HCT116 (cell line): ENCODE measurements around the gene BNC2. TPM values are rescaled to one million over a fixed set of nuclear protein-coding genes. Genes with fewer than 3 reads are reported as not detected.

Source experiments
- ATAC-seq: fragments of 200-7000 bp; cut with Tn5 transposase; 2 replicates; pipeline ENCODE4 v1.9.1; 2020; ENCODE audit warnings: mild to moderate bottlenecking, moderate library complexity
- BruUV-seq: library from RNA; stranded (reverse); fragments of 400-500 nt; replicated peaks from 2 replicates; lab custom pipeline; 2021; lab: Mats Ljungman, UMichigan
- CTCF ChIA-PET: fragments of 300-600 bp; sonication (Branson Sonifier 250); formaldehyde crosslinking; loops from one replicate; lab custom pipeline; 2021; ENCODE audit warnings: antibody characterized with exemption; lab: Charles Lee
- POLR2A ChIA-PET: fragments of 300-600, 350-600 bp; sonication (Branson Sonifier 250); formaldehyde crosslinking; loops from one replicate; lab custom pipeline; 2021; ENCODE audit warnings: antibody characterized with exemption; lab: Charles Lee
- RAD21 ChIA-PET, 2 experiments: fragments of 300-600 bp; sonication (Branson Sonifier 250); formaldehyde crosslinking; loops; one replicate each; lab custom pipeline; 2023; ENCODE audit warnings: low total read pairs in 2 of 2; ENCODE audit not compliant: uncharacterized antibody in 2 of 2, unreplicated experiment in 2 of 2, low non-redundant PET in 1 of 2; lab: Charles Lee
- DNase-seq: peaks from one replicate; pipeline ENCODE4 v3.0.0-alpha.2; 2010; ENCODE audit warnings: low read depth, low spot score
- H2AFZ ChIP-seq: fragments of 200-600 bp; shearing (Covaris generic), sonication (generic); 2 replicates; pipeline ENCODE4 v1.6.1; 2017; ENCODE audit warnings: low read depth, mixed run types, mixed read lengths, antibody characterized with exemption, low read length; ENCODE audit not compliant: poor library complexity, severe bottlenecking
- H3K27ac ChIP-seq: 2 replicates; pipeline ENCODE4 v1.5.1; 2012; ENCODE audit warnings: low read depth, low read length
- H3K27me3 ChIP-seq: fragments of 200-600 bp; sonication (generic); 2 replicates; pipeline ENCODE4 v1.6.1; 2016; ENCODE audit warnings: mixed run types, low read length, mixed read lengths; ENCODE audit not compliant: insufficient read depth
- H3K36me3 ChIP-seq, 2 experiments: fragments of 200-500 bp in 1 of 2; fragments of 200-600 bp in 1 of 2; sonication (Bioruptor generic) in 1 of 2; sonication (generic) in 1 of 2; 2 replicates each; pipeline versions ENCODE4 v1.5.1 to v1.6.1; 2014 to 2016; ENCODE audit warnings: low read length in 2 of 2, inconsistent platforms in 1 of 2, mixed read lengths in 1 of 2, mixed run types in 1 of 2; ENCODE audit not compliant: insufficient read depth in 2 of 2, control insufficient read depth in 1 of 2
- H3K4me1 ChIP-seq, 2 experiments: fragments of 200-600 bp in 1 of 2; sonication (generic) in 1 of 2; 2 replicates each; pipeline versions ENCODE4 v1.5.1 to v1.6.1; 2012 to 2017; ENCODE audit warnings: low read length in 2 of 2, inconsistent platforms in 1 of 2, mild to moderate bottlenecking in 1 of 2, mixed read lengths in 1 of 2, mixed run types in 1 of 2, moderate library complexity in 1 of 2; ENCODE audit not compliant: insufficient read depth in 2 of 2, control insufficient read depth in 1 of 2
- H3K4me2 ChIP-seq: fragments of 200-600 bp; sonication (generic); 2 replicates; pipeline ENCODE4 v1.6.1; 2017; ENCODE audit warnings: mixed run types, low read length, mixed read lengths
- H3K4me3 ChIP-seq, 2 experiments: fragments of 200-600 bp in 1 of 2; sonication (generic) in 1 of 2; replicated peaks in 1 of 2; 2 replicates each; pipeline ENCODE4 v1.5.1; 2011 to 2016; ENCODE audit warnings: low read length in 2 of 2, control low read depth in 1 of 2, low read depth in 1 of 2, mild to moderate bottlenecking in 1 of 2, mixed read lengths in 1 of 2, mixed run types in 1 of 2
- H3K79me2 ChIP-seq: fragments of 200-600 bp; sonication (generic); 2 replicates; pipeline ENCODE4 v1.6.1; 2017; ENCODE audit warnings: mild to moderate bottlenecking, mixed run types, low read length, moderate library complexity, mixed read lengths; ENCODE audit not compliant: insufficient read depth
- H3K9ac ChIP-seq: fragments of 200-600 bp; sonication (generic); 2 replicates; pipeline ENCODE4 v1.6.1; 2016; ENCODE audit warnings: low read length, mixed read lengths
- H3K9me2 ChIP-seq: fragments of 200-600 bp; sonication (generic), shearing (Covaris generic); 2 replicates; pipeline ENCODE4 v1.6.1; 2017; ENCODE audit warnings: mixed run types, mild to moderate bottlenecking, moderate library complexity; ENCODE audit not compliant: insufficient read depth
- H3K9me3 ChIP-seq, 2 experiments: fragments of 200-500 bp in 1 of 2; fragments of 200-600 bp in 1 of 2; sonication (Bioruptor generic) in 1 of 2; sonication (generic) in 1 of 2; 2 replicates each; pipeline ENCODE4 v1.6.1; 2014 to 2017; ENCODE audit warnings: low read length in 2 of 2, mixed read lengths in 2 of 2, inconsistent platforms in 1 of 2, low read depth in 1 of 2, mild to moderate bottlenecking in 1 of 2, mixed run types in 1 of 2, moderate library complexity in 1 of 2; ENCODE audit not compliant: control insufficient read depth in 1 of 2, insufficient read depth in 1 of 2
- H4K20me1 ChIP-seq: fragments of 200-600 bp; sonication (generic), shearing (Covaris generic); 2 replicates; pipeline ENCODE4 v1.6.1; 2017; ENCODE audit warnings: mixed run types, mild to moderate bottlenecking, moderate library complexity; ENCODE audit not compliant: insufficient read depth
- ATF3 ChIP-seq: IDR thresholded peaks from 2 replicates; pipeline ENCODE4 v1.6.1; 2012
- CEBPB ChIP-seq: IDR thresholded peaks from 2 replicates; pipeline ENCODE4 v1.6.1; 2012; ENCODE audit warnings: low read depth
- CTCF ChIP-seq, 3 experiments: fragments of 200-600 bp in 1 of 3; sonication (generic) in 1 of 3; IDR thresholded peaks in 2 of 3; conservative IDR thresholded peaks in 1 of 3; 2 replicates each; pipeline ENCODE4 v1.5.1; 2012 to 2017; ENCODE audit warnings: low read depth in 2 of 3, low read length in 2 of 3, antibody characterized with exemption in 1 of 3, borderline replicate concordance in 1 of 3, control low read depth in 1 of 3, mild to moderate bottlenecking in 1 of 3, mixed read lengths in 1 of 3, mixed run types in 1 of 3, moderate library complexity in 1 of 3; ENCODE audit not compliant: insufficient read depth in 1 of 3
- JUND ChIP-seq: IDR thresholded peaks from 2 replicates; pipeline ENCODE4 v1.6.1; 2012
- POLR2A ChIP-seq: IDR thresholded peaks from 2 replicates; pipeline ENCODE4 v1.7.0; 2011; ENCODE audit warnings: borderline replicate concordance; ENCODE audit not compliant: insufficient read depth, insufficient read length; ENCODE audit errors: extremely low read depth
- POLR2AphosphoS5 ChIP-seq: IDR thresholded peaks from 2 replicates; pipeline ENCODE4 v1.6.1; 2011; ENCODE audit warnings: mild to moderate bottlenecking, low read depth, low read length, moderate library complexity
- SIN3A ChIP-seq: IDR thresholded peaks from 2 replicates; pipeline ENCODE4 v1.6.1; 2012; ENCODE audit warnings: low read depth
- SP1 ChIP-seq: IDR thresholded peaks from 2 replicates; pipeline ENCODE4 v1.6.1; 2012; ENCODE audit warnings: low read depth
- YY1 ChIP-seq: IDR thresholded peaks from 2 replicates; pipeline ENCODE4 v1.6.1; 2011; ENCODE audit warnings: low read length, low read depth, moderate library complexity, mild to moderate bottlenecking; ENCODE audit not compliant: insufficient replicate concordance; ENCODE audit errors: extremely low read depth
- intact Hi-C: fragments of 100-400 bp; cut with micrococcal nuclease; formaldehyde crosslinking; loops from 2 replicates; pipeline ENCODE4 v1.10.0; 2022
- total RNA-seq: library from RNA; stranded (reverse); gene quantifications from one replicate; pipeline ENCODE4 v1.2.1, GENCODE V29; 2021; ENCODE audit not compliant: unreplicated experiment

BNC2 gene
- total RNA-seq, 1 experiment from 2014 or later: 0.37 TPM

DNA sequence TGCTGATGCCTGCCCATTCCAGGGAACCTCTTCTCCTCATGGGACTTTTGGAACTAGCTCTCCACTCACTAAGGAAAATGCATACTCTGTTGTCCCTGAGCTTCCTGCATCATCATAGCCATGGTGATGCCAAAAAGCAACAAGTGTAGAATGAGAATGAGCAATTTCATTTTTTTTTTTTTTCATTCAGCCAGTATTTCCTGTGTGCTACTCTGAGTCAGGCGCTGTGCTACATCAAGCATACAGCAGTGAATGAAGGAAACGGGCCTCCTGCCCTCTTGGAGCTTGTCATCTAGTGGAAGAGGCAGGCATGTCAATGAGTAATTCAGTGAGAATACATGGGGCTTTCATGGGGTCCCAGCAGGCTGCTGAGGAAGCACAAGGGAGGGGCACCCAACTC lies 483.1 kb downstream of the BNC2 start:
- Histone ChIP-seq H3K9me3 (no peaks in the 10 kb centered on the region), H3K9ac (no peak overlapping the region), H3K4me2 (no peak overlapping the region), H3K9me2 (no peaks in the 10 kb centered on the region), H3K4me1 (no peaks in the 10 kb centered on the region), H3K4me3 (no peak overlapping the region), H3K27me3 (no peaks in the 10 kb centered on the region), H3K79me2 (no peaks in the 10 kb centered on the region), H4K20me1 (no peaks in the 10 kb centered on the region), H3K36me3 (no peaks in the 10 kb centered on the region), H3K27ac (no peak overlapping the region), H2AFZ (no peak overlapping the region)
- ChIA-PET POLR2A (no interaction called here), RAD21 (no interaction called here), CTCF (no interaction called here)
- no peak for ATAC-seq
- no peak for DNase-seq
- BruUV-seq: no TSS peak
- intact Hi-C loops: no loop called here
- TF ChIP-seq CEBPB: no peak
- no peak for TF ChIP-seq POLR2A
- no peak for TF ChIP-seq POLR2AphosphoS5
- no peak for TF ChIP-seq JUND

DNA sequence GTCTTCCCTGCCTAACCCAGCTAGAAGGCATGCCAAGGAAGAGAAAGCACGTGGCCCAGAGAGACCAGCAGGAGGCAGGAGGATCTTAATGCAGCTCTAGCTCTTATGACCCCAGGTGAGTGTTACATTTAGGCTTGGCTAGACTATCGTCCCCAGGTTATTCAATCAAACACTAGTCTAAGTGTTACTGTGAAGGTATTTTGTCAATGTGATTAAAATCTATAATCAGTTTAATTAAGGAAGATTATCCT lies 483.7 kb downstream of the BNC2 start:
- no peaks in the 10 kb centered on the region for H3K27me3 ChIP-seq
- H3K79me2 ChIP-seq: no peaks in the 10 kb centered on the region
- H3K4me1 ChIP-seq: no peaks in the 10 kb centered on the region
- POLR2A ChIA-PET: no interaction called here
- H3K4me3 ChIP-seq: no peak overlapping the region
- ATAC-seq: no peak
- RAD21 ChIA-PET: no interaction called here
- TF ChIP-seq YY1 (no peak), CTCF (IDR thresholded peaks at IDR 0.05 in 2 of 3, conservative IDR thresholded peaks at IDR 0.05 in 1 of 3; ENCODE audit: borderline replicate concordance in 1 of 3, insufficient read depth in 1 of 3, low read depth in 2 of 3, low read length in 2 of 3) (no peak), SIN3A (no peak), SP1 (no peak), ATF3 (no peak)
- TF ChIP-seq, all 23 proteins: peak for 0
- Histone ChIP-seq H4K20me1 (no peaks in the 10 kb centered on the region), H3K27ac (no peak overlapping the region), H3K4me2 (no peak overlapping the region), H2AFZ (no peak overlapping the region), H3K36me3 (no peaks in the 10 kb centered on the region), H3K9ac (no peak overlapping the region), H3K9me3 (no peaks in the 10 kb centered on the region), H3K9me2 (no peaks in the 10 kb centered on the region)
- intact Hi-C loops: no loop called here
- no TSS peak for BruUV-seq
- CTCF ChIA-PET: no interaction called here
- DNase-seq: no peak
